GM12878 (cell line): ENCODE results near the gene TEN1. TPM values are rescaled to one million over a fixed set of nuclear protein-coding genes. Genes with fewer than 3 reads are reported as not detected.

Source experiments
- ATAC-seq: fragments of 200-7000 bp; cut with Tn5 transposase; 3 replicates; pipeline ENCODE4 v1.9.1; 2020; ENCODE audit warnings: mild to moderate bottlenecking, moderate library complexity
- BruUV-seq: library from RNA; stranded (reverse); fragments of 400-500 nt; replicated peaks from 2 replicates; lab custom pipeline; 2021; lab: Mats Ljungman, UMichigan
- CTCF ChIA-PET: fragments of 300-600 bp; sonication (Branson Sonifier 250); formaldehyde crosslinking; extraction: SDS; loops from one replicate; lab custom pipeline; 2021; ENCODE audit warnings: inconsistent platforms; lab: Yijun Ruan, JAX
- POLR2A ChIA-PET: fragments of 350-600 bp; formaldehyde crosslinking; extraction: SDS; loops from one replicate; lab custom pipeline; 2021; ENCODE audit warnings: inconsistent platforms; lab: Charles Lee
- RAD21 ChIA-PET: fragments of 300-600 bp; sonication (Branson Sonifier 250); formaldehyde crosslinking; loops from one replicate; lab custom pipeline; 2023; ENCODE audit warnings: antibody characterized with exemption; ENCODE audit not compliant: unreplicated experiment; lab: Charles Lee
- SMC1A ChIA-PET: fragments of 300-600 bp; sonication (Branson Sonifier 250); formaldehyde crosslinking; loops from one replicate; lab custom pipeline; 2023; ENCODE audit not compliant: unreplicated experiment, uncharacterized antibody; lab: Charles Lee
- DNase-seq: peaks from one replicate; pipeline ENCODE4 v3.0.0-alpha.2; 2011; ENCODE audit warnings: low read depth, low spot score
- FAIRE-seq: peaks from 3 replicates; lab custom pipeline; 2011; peaks lifted over from hg19 to GRCh38; lab: Jason Lieb, UNC
- H2AFZ ChIP-seq: 2 replicates; pipeline ENCODE4 v1.6.0; 2011; ENCODE audit warnings: low read depth, low read length, control low read depth; ENCODE audit not compliant: control insufficient read depth
- H3K27ac ChIP-seq: 2 replicates; pipeline ENCODE4 v1.5.1; 2011; ENCODE audit warnings: control low read depth; ENCODE audit not compliant: control insufficient read depth, insufficient read depth
- H3K27me3 ChIP-seq, 2 experiments: replicated peaks in 1 of 2; 2 replicates each; pipeline versions ENCODE4 v1.6.0 to v1.6.1; 2011; ENCODE audit warnings: low read length in 1 of 2; ENCODE audit not compliant: control insufficient read depth in 2 of 2, insufficient read depth in 2 of 2
- H3K36me3 ChIP-seq, 2 experiments: 2 replicates each; pipeline ENCODE4 v1.5.1; 2011; ENCODE audit warnings: low read length in 1 of 2; ENCODE audit not compliant: control insufficient read depth in 2 of 2, insufficient read depth in 2 of 2
- H3K4me1 ChIP-seq: 2 replicates; pipeline ENCODE4 v1.6.1; 2011; ENCODE audit warnings: mild to moderate bottlenecking, low read length, moderate library complexity, mixed read lengths; ENCODE audit not compliant: control insufficient read depth, insufficient read depth
- H3K4me2 ChIP-seq: 2 replicates; pipeline ENCODE4 v1.6.0; 2011; ENCODE audit warnings: control low read depth; ENCODE audit not compliant: control insufficient read depth, insufficient read depth
- H3K4me3 ChIP-seq: fragments of 200-600 bp; sonication (generic); 2 replicates; pipeline ENCODE4 v1.5.1; 2016
- H3K79me2 ChIP-seq: 2 replicates; pipeline ENCODE4 v1.6.0; 2011; ENCODE audit warnings: low read length; ENCODE audit not compliant: control insufficient read depth, insufficient read depth
- H3K9ac ChIP-seq: 2 replicates; pipeline ENCODE4 v1.8.0; 2011; ENCODE audit warnings: low read length, control low read depth, mixed read lengths; ENCODE audit not compliant: control insufficient read depth, insufficient read depth
- H3K9me3 ChIP-seq: replicated peaks from 3 replicates; pipeline ENCODE4 v1.5.1; 2011; ENCODE audit warnings: mild to moderate bottlenecking, low read length; ENCODE audit not compliant: control insufficient read depth, insufficient read depth
- H4K20me1 ChIP-seq: 2 replicates; pipeline ENCODE4 v1.6.0; 2011; ENCODE audit not compliant: control insufficient read depth, insufficient read depth
- ATF7 ChIP-seq: fragments of 450-650 bp; IDR thresholded peaks from 2 replicates; pipeline ENCODE4 v1.6.1; 2016; ENCODE audit warnings: low read depth, mild to moderate bottlenecking
- CEBPZ ChIP-seq: fragments of 150-350 bp; IDR thresholded peaks from 2 replicates; pipeline ENCODE4 v1.6.1; 2016; ENCODE audit warnings: low read depth, low read length
- DPF2 ChIP-seq: fragments of 450-650 bp; IDR thresholded peaks from 2 replicates; pipeline ENCODE4 v1.6.1; 2017; ENCODE audit warnings: mild to moderate bottlenecking
- EED ChIP-seq: sonication (generic); IDR thresholded peaks from 2 replicates; pipeline ENCODE4 v1.6.1; 2016; ENCODE audit warnings: antibody characterized with exemption, low read depth
- ESRRA ChIP-seq: IDR thresholded peaks from 2 replicates; pipeline ENCODE4 v1.6.1; 2012; ENCODE audit warnings: mild to moderate bottlenecking, low read length, improper control_type of control experiment
- FOXK2 ChIP-seq: fragments of 450-650 bp; IDR thresholded peaks from 2 replicates; pipeline ENCODE4 v1.6.1; 2017; ENCODE audit warnings: mild to moderate bottlenecking, moderate library complexity
- IKZF1 ChIP-seq: fragments of 450-650 bp; conservative IDR thresholded peaks from 2 replicates; pipeline ENCODE4 v1.6.1; 2017; ENCODE audit warnings: antibody characterized with exemption, mild to moderate bottlenecking
- IKZF2 ChIP-seq, 2 experiments: fragments of 450-650 bp; IDR thresholded peaks; 2 replicates each; pipeline ENCODE4 v1.6.1; 2017; ENCODE audit warnings: mild to moderate bottlenecking in 2 of 2, moderate library complexity in 2 of 2
- KDM1A ChIP-seq: fragments of 200-600 bp; sonication (generic); IDR thresholded peaks from 2 replicates; pipeline ENCODE4 v1.6.1; 2016; ENCODE audit warnings: borderline replicate concordance
- MLLT1 ChIP-seq: fragments of 450-650 bp; IDR thresholded peaks from 2 replicates; pipeline ENCODE4 v1.6.1; 2016; ENCODE audit warnings: mild to moderate bottlenecking
- MTA3 ChIP-seq: IDR thresholded peaks from 2 replicates; pipeline ENCODE4 v1.6.1; 2012; ENCODE audit warnings: low read length, inconsistent platforms, borderline replicate concordance
- NFXL1 ChIP-seq: fragments of 450-650 bp; IDR thresholded peaks from 2 replicates; pipeline ENCODE4 v1.6.1; 2017; ENCODE audit warnings: antibody characterized with exemption, mild to moderate bottlenecking, borderline replicate concordance
- PAX5 ChIP-seq: IDR thresholded peaks from 2 replicates; pipeline ENCODE4 v1.6.1; 2011; ENCODE audit warnings: low read depth, low read length, borderline replicate concordance
- RAD51 ChIP-seq: fragments of 450-650 bp; IDR thresholded peaks from 2 replicates; pipeline ENCODE4 v1.6.1; 2016; ENCODE audit warnings: moderate library complexity, mild to moderate bottlenecking, inconsistent platforms
- SPI1 ChIP-seq: IDR thresholded peaks from 2 replicates; pipeline ENCODE4 v1.6.1; 2011; ENCODE audit warnings: low read depth, mild to moderate bottlenecking, low read length, moderate library complexity, borderline replicate concordance; ENCODE audit not compliant: insufficient read depth
- SRF ChIP-seq, 2 experiments: IDR thresholded peaks; 2 replicates each; pipeline ENCODE4 v1.6.1; 2011; ENCODE audit warnings: low read depth in 2 of 2, low read length in 2 of 2, mild to moderate bottlenecking in 1 of 2, moderate library complexity in 1 of 2
- ZBED1 ChIP-seq: IDR thresholded peaks from 2 replicates; pipeline ENCODE4 v1.6.1; 2016; ENCODE audit warnings: borderline replicate concordance
- ZNF622 ChIP-seq: fragments of 450-650 bp; IDR thresholded peaks from 2 replicates; pipeline ENCODE4 v1.6.1; 2017; ENCODE audit warnings: mild to moderate bottlenecking, inconsistent platforms
- WGBS: methylation state at CpG from one replicate; pipeline ENCODE4 v1.1.6; 2016; ENCODE audit warnings: low lambda C conversion rate; ENCODE audit not compliant: insufficient replicate concordance, insufficient coverage; ENCODE audit errors: missing lambda C conversion rate; 5-methylcytosine and 5-hydroxymethylcytosine counted together
- in situ Hi-C: fragments of 300-500 bp; cut with MboI; formaldehyde crosslinking; loops from 9 replicates; pipeline ENCODE4 v1.14.3; 2018; ENCODE audit warnings: mixed read lengths
- intact Hi-C: fragments of 100-400 bp; cut with micrococcal nuclease; formaldehyde crosslinking; loops from one replicate; pipeline ENCODE4 v1.14.2; 2022; ENCODE audit not compliant: unreplicated experiment
- polyA plus RNA-seq, 11 experiments: library from polyadenylated mRNA; depleted of rRNA in 4 of 11; unstranded in 6 of 11; stranded (reverse) in 5 of 11; fragments of >200 nt; fragmentation: Nextera tagmentation in 4 of 11; fragmentation: Illumina TruSeq in 1 of 11; extraction: Ambion mirVana in 4 of 11; extraction: Trizol in 1 of 11; gene quantifications; 1 replicate in 1 of 11; 2 replicates in 10 of 11; pipeline versions ENCODE4 v1.2.1 to v1.2.3, GENCODE V29; 2011 to 2016; ENCODE audit warnings: inconsistent platforms in 2 of 11, missing spikeins in 2 of 11, low read depth in 1 of 11
- total RNA-seq, 4 experiments: library from RNA; depleted of rRNA in 3 of 4; stranded (reverse); fragments of >200 nt in 3 of 4; fragmentation: Illumina TruSeq in 1 of 4; extraction: Trizol in 1 of 4; gene quantifications; 2 replicates each; pipeline versions ENCODE4 v1.2.1 to v1.2.3, GENCODE V29; 2013 to 2021

TEN1 gene
- total and polyA plus RNA-seq, 10 of the 15 experiments (the other 5 are each of a cell fraction or from before 2014, with no cell fraction given), result 1.1 to 33.1 (median 17.4) TPM

GRCh38 chr17:75996665-75997590, 17.9 kb downstream of the TEN1 start:
- peak overlapping the region; percentile 66 for H2AFZ ChIP-seq
- intact Hi-C loops (loop anchor here (5.0 kb wide), 1 partner anchor 55 kb away; the partner anchor contains the start of gene FBF1), in situ Hi-C loops (no loop called here)
- peaks cover 20% of the 10 kb centered on the region for H3K4me1 ChIP-seq
- ATAC-seq, result peak; percentile 88
- no peaks in the 10 kb centered on the region for H3K9me3 ChIP-seq
- ChIA-PET POLR2A (interaction anchor here (0.6 to 2.9 kb wide), 10 partner anchors 8 to 333 kb away, joined by 3 to 24 read pairs (median 4); partner anchors contain the start of genes ACOX1, FBF1, TEN1 and WBP2), CTCF (interaction anchor here (0.7 to 10.7 kb wide), 14 partner anchors 9 to 453 kb away, joined by 3 to 70 read pairs (median 4); partner anchors contain the start of genes EXOC7, MRPL38 and WBP2), RAD21 (interaction anchor here (0.5 to 2.5 kb wide), 11 partner anchors 7 to 211 kb away, joined by 3 to 11 read pairs (median 4); partner anchors contain the start of genes ACOX1, FBF1, MRPL38 and TEN1), SMC1A (interaction anchor here (0.6 to 1.9 kb wide), 9 partner anchors 9 to 93 kb away, joined by 3 to 10 read pairs (median 3); partner anchors contain the start of genes ACOX1, MRPL38 and TEN1)
- peak overlapping the region; percentile 45; the same call in 1 of the 2 replicates for H3K4me3 ChIP-seq
- peak; percentile 57 for FAIRE-seq
- H3K36me3 ChIP-seq, result peaks cover 3% of the 10 kb centered on the region in 2 experiments; a peak in 2 of 4 replicates
- peak overlapping the region; percentile 84 for H3K27ac ChIP-seq
- H3K9ac ChIP-seq, result peak overlapping the region; percentile 53
- H3K27me3 ChIP-seq, result no peaks in the 10 kb centered on the region
- no TSS peak for BruUV-seq
- peak; percentile 45 for DNase-seq
- no peaks in the 10 kb centered on the region for H4K20me1 ChIP-seq
- 11% methylated on average over 18 of the region's 18 CpGs for WGBS
- H3K79me2 ChIP-seq, result no peaks in the 10 kb centered on the region
- H3K4me2 ChIP-seq, result peak overlapping the region; percentile 85
- TF ChIP-seq KDM1A (no peak), NFXL1 (no peak), PAX5 (no peak), EED (peak; percentile 83), CEBPZ (no peak), RAD51 (no peak), DPF2 (peak; percentile 65; the same call in 1 of the 2 replicates), ESRRA (no peak), ATF7 (peak; percentile 44), SPI1 (peak; percentile 85; the same call in 1 of the 2 replicates), MTA3 (no peak), IKZF1 (peak; percentile 88), MLLT1 (peak; percentile 39; the same call in 1 of the 2 replicates), SRF (IDR thresholded peaks at IDR 0.05; ENCODE audit: low read depth in 2 of 2, low read length in 2 of 2) (no peak), IKZF2 (IDR thresholded peaks at IDR 0.05) (peak; percentile 78 to 86), FOXK2 (peak; percentile 29; the same call in 1 of the 2 replicates), ZNF622 (no peak), ZBED1 (no peak)
